Endothelial cell of umbilical vein (primary cell): ENCODE measurements around the gene ZNF142. TPM values are rescaled to one million over a fixed set of nuclear protein-coding genes. Genes with fewer than 3 reads are reported as not detected.

Experiments used
- BruUV-seq: library from RNA; stranded (reverse); fragments of 400-500 nt; replicated peaks from 2 replicates; lab custom pipeline; 2021; lab: Mats Ljungman, UMichigan
- CTCF ChIA-PET: fragments of 300-600, 350-600 bp; sonication (Branson Sonifier 250); formaldehyde crosslinking; loops from one replicate; lab custom pipeline; 2021; ENCODE audit warnings: antibody characterized with exemption, inconsistent platforms; lab: Charles Lee
- POLR2A ChIA-PET: fragments of 300-600, 350-600 bp; sonication (Branson Sonifier 250); formaldehyde crosslinking; loops from one replicate; lab custom pipeline; 2021; ENCODE audit warnings: antibody characterized with exemption, inconsistent platforms; lab: Charles Lee
- DNase-seq: peaks from one replicate; pipeline ENCODE4 v3.0.0-alpha.2; 2011; ENCODE audit warnings: low read depth, low spot score
- FAIRE-seq: peaks from 2 replicates; lab custom pipeline; 2011; peaks lifted over from hg19 to GRCh38; lab: Jason Lieb, UNC
- H2AFZ ChIP-seq: 2 replicates; pipeline ENCODE4 v1.6.0; 2012; ENCODE audit warnings: low read depth, low read length, control low read depth, inconsistent platforms
- H3K27ac ChIP-seq: 2 replicates; pipeline ENCODE4 v1.5.1; 2011; ENCODE audit warnings: low read depth, mild to moderate bottlenecking, control low read depth, low read length, moderate library complexity; ENCODE audit not compliant: insufficient read depth
- H3K27me3 ChIP-seq, 2 experiments: 2 replicates each; pipeline versions ENCODE4 v1.6.0 to v1.6.1; 2011; ENCODE audit warnings: low read length in 2 of 2, mixed read lengths in 1 of 2; ENCODE audit not compliant: control insufficient read depth in 2 of 2, insufficient read depth in 2 of 2
- H3K36me3 ChIP-seq, 2 experiments: 2 replicates in 1 of 2; 3 replicates in 1 of 2; pipeline ENCODE4 v1.5.1; 2011; ENCODE audit warnings: low read length in 2 of 2, mild to moderate bottlenecking in 1 of 2, moderate library complexity in 1 of 2; ENCODE audit not compliant: control insufficient read depth in 2 of 2, insufficient read depth in 2 of 2; ENCODE audit errors: extremely low read depth in 1 of 2
- H3K4me1 ChIP-seq: 3 replicates; pipeline ENCODE4 v1.5.1; 2011; ENCODE audit warnings: mild to moderate bottlenecking, low read length; ENCODE audit not compliant: control insufficient read depth, insufficient read depth; ENCODE audit errors: extremely low read depth
- H3K4me2 ChIP-seq: 2 replicates; pipeline ENCODE4 v1.6.1; 2011; ENCODE audit warnings: low read length, control low read depth, mixed read lengths; ENCODE audit not compliant: insufficient read depth
- H3K4me3 ChIP-seq, 3 experiments: fragments of 200-600 bp in 1 of 3; sonication (generic), shearing (Covaris generic) in 1 of 3; replicated peaks in 1 of 3; 2 replicates each; pipeline ENCODE4 v1.5.1; 2011 to 2016; ENCODE audit warnings: control low read depth in 3 of 3, low read length in 3 of 3, mild to moderate bottlenecking in 2 of 3, inconsistent platforms in 1 of 3, low read depth in 1 of 3, moderate library complexity in 1 of 3; ENCODE audit not compliant: insufficient read depth in 1 of 3
- H3K79me2 ChIP-seq: 2 replicates; pipeline ENCODE4 v1.6.0; 2012; ENCODE audit warnings: low read length, inconsistent platforms; ENCODE audit not compliant: control insufficient read depth, insufficient read depth
- H3K9ac ChIP-seq: replicated peaks from 2 replicates; pipeline ENCODE3; 2011; ENCODE audit warnings: low read length, control low read depth; ENCODE audit not compliant: insufficient read depth; ENCODE audit errors: extremely low read depth
- H3K9me1 ChIP-seq: replicated peaks from 3 replicates; pipeline ENCODE4 v1.6.0; 2011; ENCODE audit warnings: mild to moderate bottlenecking, low read length; ENCODE audit not compliant: control insufficient read depth, insufficient read depth; ENCODE audit errors: extremely low read depth
- H3K9me3 ChIP-seq: replicated peaks from 2 replicates; pipeline ENCODE4 v1.5.1; 2012; ENCODE audit warnings: low read length, inconsistent platforms; ENCODE audit not compliant: control insufficient read depth, insufficient read depth
- H4K20me1 ChIP-seq: replicated peaks from 2 replicates; pipeline ENCODE3; 2011; ENCODE audit warnings: mild to moderate bottlenecking, low read length; ENCODE audit not compliant: control insufficient read depth, insufficient read depth; ENCODE audit errors: extremely low read depth
- CTCF ChIP-seq, 2 donors: IDR thresholded peaks; 1 replicate in 1 of 2; 2 replicates in 1 of 2; pipeline ENCODE4 v1.5.1; 2011; ENCODE audit warnings: low read length in 2 of 2, mild to moderate bottlenecking in 2 of 2, moderate library complexity in 2 of 2, control low read depth in 1 of 2, inconsistent platforms in 1 of 2, low read depth in 1 of 2; ENCODE audit not compliant: insufficient read depth in 1 of 2; ENCODE audit errors: extremely low read depth in 1 of 2
- EZH2 ChIP-seq: IDR thresholded peaks from 2 replicates; pipeline ENCODE4 v1.6.1; 2012; ENCODE audit warnings: borderline replicate concordance, low read depth, mild to moderate bottlenecking, moderate library complexity, low read length, inconsistent platforms; ENCODE audit not compliant: severe bottlenecking
- JUN ChIP-seq: IDR thresholded peaks from 2 replicates; pipeline ENCODE4 v1.6.1; 2011; ENCODE audit warnings: borderline replicate concordance, low read depth; ENCODE audit not compliant: insufficient read length, insufficient read depth
- MAX ChIP-seq: IDR thresholded peaks from 2 replicates; pipeline ENCODE4 v1.6.1; 2011; ENCODE audit not compliant: insufficient read depth, insufficient read length
- MYC ChIP-seq: IDR thresholded peaks from one replicate; pipeline ENCODE4 v1.6.1; 2011; ENCODE audit warnings: mild to moderate bottlenecking, low read depth, low read length
- POLR2A ChIP-seq: IDR thresholded peaks from 2 replicates; pipeline ENCODE4 v1.6.1; 2012; ENCODE audit warnings: low read depth, mild to moderate bottlenecking, control low read depth, low read length
- POLR2AphosphoS5 ChIP-seq: IDR thresholded peaks from 2 replicates; pipeline ENCODE4 v1.6.1; 2012; ENCODE audit warnings: low read depth, mild to moderate bottlenecking, control low read depth, low read length, moderate library complexity; ENCODE audit not compliant: insufficient read depth
- dilution Hi-C: fragments of 300-500 bp; cut with MboI; formaldehyde crosslinking; loops from one replicate; pipeline ENCODE4 v1.15.0; 2019; ENCODE audit warnings: low sequenced_read_pairs; ENCODE audit not compliant: extremely low pct_ligation_motif_present
- intact Hi-C: fragments of 100-400 bp; cut with micrococcal nuclease; formaldehyde crosslinking; loops from one replicate; pipeline ENCODE4 v1.10.0; 2022
- polyA plus RNA-seq, 4 experiments: library from polyadenylated mRNA; depleted of rRNA in 3 of 4; stranded (reverse) in 3 of 4; unstranded in 1 of 4; fragments of >200 nt; gene quantifications; 2 replicates each; pipeline versions ENCODE4 v1.2.1 to v1.2.3, GENCODE V29; 2011 to 2012; ENCODE audit warnings: missing spikeins in 1 of 4
- total RNA-seq: library from RNA; stranded (reverse); gene quantifications from 2 replicates; pipeline ENCODE4 v1.2.3, GENCODE V29; 2021

Gene ZNF142
- total and polyA plus RNA-seq, 2 donors (not counting 3 experiments of a cell fraction or from before 2014, with no cell fraction given) = 14.5 to 34.5 TPM

- DNase-seq (no peak), FAIRE-seq (no peak)
- no peaks in the 10 kb centered on the region for H4K20me1 ChIP-seq
- H3K4me1 ChIP-seq = peaks cover 12% of the 10 kb centered on the region
- ChIA-PET POLR2A (interaction anchor here (0.6 kb wide), 1 partner anchor 38 kb away, joined by 6 read pairs; the partner anchor contains the start of genes BCS1L and ZNF142), CTCF (interaction anchor here (1.0 to 1.1 kb wide), 2 partner anchors 10 to 30 kb away, joined by 3 to 6 read pairs; no protein-coding TSS in a partner anchor)
- no peaks in the 10 kb centered on the region for H3K9me1 ChIP-seq
- intact Hi-C loops (no loop called here), dilution Hi-C loops (no loop called here)
- H3K4me2 ChIP-seq = no peak overlapping the region
- no peaks in the 10 kb centered on the region for H3K27me3 ChIP-seq
- TF ChIP-seq POLR2AphosphoS5 (no peak), EZH2 (no peak), CTCF (IDR thresholded peaks at IDR 0.05; ENCODE audit: extremely low read depth in 1 of 2, insufficient read depth in 1 of 2, low read depth in 1 of 2, low read length in 2 of 2) (no peak), MYC (no peak), JUN (no peak), MAX (no peak), POLR2A (no peak)
- H2AFZ ChIP-seq = no peak overlapping the region
- H3K36me3 ChIP-seq = no peaks in the 10 kb centered on the region
- H3K4me3 ChIP-seq = no peak overlapping the region
- no peak overlapping the region for H3K9ac ChIP-seq
- no peaks in the 10 kb centered on the region for H3K79me2 ChIP-seq
- no peaks in the 10 kb centered on the region for H3K9me3 ChIP-seq
- no peak overlapping the region for H3K27ac ChIP-seq
- BruUV-seq = no TSS peak
Observed at GRCh38 chr2:218621007-218621406, 38.4 kb downstream of the ZNF142 start.
